Peyer's patch (tissue), 4 donors: ENCODE data around the gene ZNRF3. TPM values are rescaled to one million over a fixed set of nuclear protein-coding genes. Genes with fewer than 3 reads are reported as not detected.

ENCODE experiments used
- DNase-seq, 3 donors: peaks; one replicate each; pipeline ENCODE4 v3.0.0-alpha.2; 2017 to 2019
- H3K27ac ChIP-seq, 4 donors: fragments of 200-600 bp; sonication (generic); one replicate each; pipeline ENCODE4 v1.5.1; 2016 to 2019
- H3K27me3 ChIP-seq, 2 donors: fragments of 200-600 bp; sonication (generic); one replicate each; pipeline ENCODE4 v1.5.1; 2019
- H3K36me3 ChIP-seq, 3 donors: fragments of 200-600 bp; sonication (generic); one replicate each; pipeline ENCODE4 v1.5.1; 2016 to 2019
- H3K4me1 ChIP-seq, 4 donors: fragments of 200-600 bp; sonication (generic); one replicate each; pipeline ENCODE4 v1.5.1; 2016 to 2019
- H3K4me3 ChIP-seq, 4 donors: fragments of 200-600 bp; sonication (generic); 1 replicate in 3 of 4; 2 replicates in 1 of 4; pipeline ENCODE4 v1.5.1; 2016 to 2019; ENCODE audit warnings: mild to moderate bottlenecking in 1 of 4
- H3K9me3 ChIP-seq, 4 donors: fragments of 200-600 bp; sonication (generic); one replicate each; pipeline ENCODE4 v1.5.1; 2016 to 2019; ENCODE audit warnings: mild to moderate bottlenecking in 1 of 4
- POLR2A ChIP-seq, 2 donors: fragments of 450-650 bp; IDR thresholded peaks; one replicate each; pipeline ENCODE4 v1.5.1; 2017; ENCODE audit warnings: antibody characterized with exemption in 2 of 2, mild to moderate bottlenecking in 2 of 2, moderate library complexity in 2 of 2
- total RNA-seq, 4 donors: library from RNA; depleted of rRNA; stranded (reverse); fragments of >200 nt; gene quantifications; one replicate each; pipeline ENCODE4 v1.1.0, GENCODE V29; 2016
- TF ChIP-seq, protein P1 (sequence below), 6 experiments: fragments of 450-650 bp in 4 of 6; fragments of 200-600 bp in 2 of 6; sonication (generic) in 1 of 6; IDR thresholded peaks; one replicate each; pipeline ENCODE4 v1.5.1; 2017 to 2019; ENCODE audit warnings: antibody characterized with exemption in 6 of 6, mild to moderate bottlenecking in 3 of 6, moderate library complexity in 1 of 6

Gene ZNRF3
- total RNA-seq, 4 donors from 2014 or later: 5.8 to 17.6 (median 8.0) TPM

- no peak overlapping the region for H3K4me3 ChIP-seq
- TF ChIP-seq, protein P1, sequence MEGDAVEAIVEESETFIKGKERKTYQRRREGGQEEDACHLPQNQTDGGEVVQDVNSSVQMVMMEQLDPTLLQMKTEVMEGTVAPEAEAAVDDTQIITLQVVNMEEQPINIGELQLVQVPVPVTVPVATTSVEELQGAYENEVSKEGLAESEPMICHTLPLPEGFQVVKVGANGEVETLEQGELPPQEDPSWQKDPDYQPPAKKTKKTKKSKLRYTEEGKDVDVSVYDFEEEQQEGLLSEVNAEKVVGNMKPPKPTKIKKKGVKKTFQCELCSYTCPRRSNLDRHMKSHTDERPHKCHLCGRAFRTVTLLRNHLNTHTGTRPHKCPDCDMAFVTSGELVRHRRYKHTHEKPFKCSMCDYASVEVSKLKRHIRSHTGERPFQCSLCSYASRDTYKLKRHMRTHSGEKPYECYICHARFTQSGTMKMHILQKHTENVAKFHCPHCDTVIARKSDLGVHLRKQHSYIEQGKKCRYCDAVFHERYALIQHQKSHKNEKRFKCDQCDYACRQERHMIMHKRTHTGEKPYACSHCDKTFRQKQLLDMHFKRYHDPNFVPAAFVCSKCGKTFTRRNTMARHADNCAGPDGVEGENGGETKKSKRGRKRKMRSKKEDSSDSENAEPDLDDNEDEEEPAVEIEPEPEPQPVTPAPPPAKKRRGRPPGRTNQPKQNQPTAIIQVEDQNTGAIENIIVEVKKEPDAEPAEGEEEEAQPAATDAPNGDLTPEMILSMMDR (IDR thresholded peaks at IDR 0.05): no peak
- TF ChIP-seq POLR2A (IDR thresholded peaks at IDR 0.05): no peak
- no peaks in the 10 kb centered on the region for H3K36me3 ChIP-seq
- no peaks in the 10 kb centered on the region for H3K27me3 ChIP-seq
- H3K27ac ChIP-seq: peak overlapping the region in 1 of 4 donors; percentile 5
- H3K4me1 ChIP-seq: peaks cover 0 to 8% (median 2%) of the 10 kb centered on the region in 4 donors
- DNase-seq: peak in 2 of 3 donors; percentile 61 to 67
- H3K9me3 ChIP-seq: no peaks in the 10 kb centered on the region
Measured at GRCh38 chr22:28923826-28924732, 40.7 kb downstream of the ZNRF3 start.

DNA sequence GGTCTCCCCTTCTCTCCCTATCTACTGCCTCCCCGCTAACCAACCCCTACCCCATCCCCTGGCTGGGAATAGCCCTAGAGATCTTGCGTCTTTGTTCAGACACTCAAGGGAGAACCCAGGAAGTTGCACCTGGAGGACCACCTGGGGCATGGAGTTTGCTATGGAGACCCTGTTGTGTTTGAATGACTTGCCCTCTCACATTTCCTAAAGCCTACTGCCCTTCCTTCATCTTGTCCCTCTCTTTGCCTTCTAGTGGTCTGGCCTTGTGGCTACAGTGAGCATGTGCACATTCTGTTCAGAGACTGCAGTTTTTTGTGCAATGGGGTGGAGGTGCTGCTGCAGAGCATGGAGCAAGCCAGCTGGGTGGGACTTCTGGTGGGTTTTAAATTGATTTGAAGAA, 42.5 kb downstream of the ZNRF3 start:
- H3K27me3 ChIP-seq: no peaks in the 10 kb centered on the region
- peaks cover 0 to 17% (median 2%) of the 10 kb centered on the region in 4 donors for H3K4me1 ChIP-seq
- DNase-seq: no peak
- TF ChIP-seq POLR2A (IDR thresholded peaks at IDR 0.05): no peak
- TF ChIP-seq, protein P1 (IDR thresholded peaks at IDR 0.05): no peak
- H3K9me3 ChIP-seq: no peaks in the 10 kb centered on the region
- no peak overlapping the region for H3K27ac ChIP-seq
- no peaks in the 10 kb centered on the region for H3K36me3 ChIP-seq
- no peak overlapping the region for H3K4me3 ChIP-seq

DNA sequence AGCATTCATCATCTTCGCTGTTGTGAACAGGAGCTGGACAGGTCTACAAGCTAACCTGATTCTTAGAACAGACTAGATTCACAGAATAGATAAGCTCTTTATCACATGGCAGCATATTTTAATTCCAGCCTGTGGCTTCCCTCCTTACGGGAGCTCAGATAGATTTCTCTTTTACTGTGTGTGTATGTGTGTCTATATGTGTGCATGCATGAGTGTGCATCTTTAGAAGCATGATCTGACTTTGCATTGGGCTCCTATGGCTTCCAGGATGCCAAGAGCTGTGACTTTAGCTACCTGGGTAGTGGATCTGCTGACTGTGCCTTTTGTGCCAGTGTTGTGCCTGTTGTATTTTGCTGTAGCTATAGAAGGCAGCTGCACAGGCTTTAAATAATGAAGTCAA, 44.3 kb downstream of the ZNRF3 start:
- no peaks in the 10 kb centered on the region for H3K36me3 ChIP-seq
- no peak for DNase-seq
- H3K9me3 ChIP-seq: no peaks in the 10 kb centered on the region
- no peaks in the 10 kb centered on the region for H3K27me3 ChIP-seq
- H3K27ac ChIP-seq: no peak overlapping the region
- H3K4me1 ChIP-seq: peaks cover 0 to 31% (median 2%) of the 10 kb centered on the region in 4 donors
- no peak for TF ChIP-seq POLR2A (IDR thresholded peaks at IDR 0.05)
- TF ChIP-seq, protein P1 (IDR thresholded peaks at IDR 0.05): no peak
- no peak overlapping the region for H3K4me3 ChIP-seq

GRCh38 chr22:28929197-28929596, 45.8 kb downstream of the ZNRF3 start:
- Histone ChIP-seq H3K36me3 (no peaks in the 10 kb centered on the region), H3K4me1 (peaks cover 0 to 34% (median under 1%) of the 10 kb centered on the region in 4 donors), H3K4me3 (no peak overlapping the region), H3K27ac (no peak overlapping the region), H3K27me3 (no peaks in the 10 kb centered on the region), H3K9me3 (no peaks in the 10 kb centered on the region)
- TF ChIP-seq POLR2A (IDR thresholded peaks at IDR 0.05): no peak
- TF ChIP-seq, protein P1 (IDR thresholded peaks at IDR 0.05): no peak
- DNase-seq: no peak

- DNase-seq: no peak
- Histone ChIP-seq H3K27me3 (no peaks in the 10 kb centered on the region), H3K36me3 (no peaks in the 10 kb centered on the region), H3K9me3 (no peaks in the 10 kb centered on the region), H3K27ac (no peak overlapping the region), H3K4me1 (peaks cover 0 to 44% (median 0%) of the 10 kb centered on the region in 4 donors), H3K4me3 (no peak overlapping the region)
- TF ChIP-seq, protein P1 (IDR thresholded peaks at IDR 0.05): no peak
- no peak for TF ChIP-seq POLR2A (IDR thresholded peaks at IDR 0.05)
Measured at GRCh38 chr22:28930357-28931007, 47.1 kb downstream of the ZNRF3 start.
